ENCODE measurements around the gene TET3.

The TET3 gene

GRCh38 chr2:74009577-74009976, 24.9 kb downstream of the TET3 start:
- ATAC-seq (replicated peaks) (no peak), DNase-seq (no peak)
- Mint-ChIP-seq H3K9me3 (no peaks in the 10 kb centered on the region), H3K4me3 (no peak overlapping the region), H3K27me3 (no peaks in the 10 kb centered on the region), H3K27ac (no peak overlapping the region), H3K4me1 (peaks cover 24 to 76% of the 10 kb centered on the region in 2 donors), H3K36me3 (peaks cover 37 to 61% of the 10 kb centered on the region in 2 donors)

GRCh38 chr2:74010087-74010541, 25.4 kb downstream of the TET3 start:
- Mint-ChIP-seq H3K9me3 (no peaks in the 10 kb centered on the region), H3K4me3 (no peak overlapping the region), H3K4me1 (peaks cover 25 to 75% of the 10 kb centered on the region in 2 donors), H3K36me3 (peaks cover 32 to 57% of the 10 kb centered on the region in 2 donors), H3K27me3 (no peaks in the 10 kb centered on the region), H3K27ac (no peak overlapping the region)
- DNase-seq (no peak), ATAC-seq (replicated peaks) (no peak)

- H3K27me3 Mint-ChIP-seq, result no peaks in the 10 kb centered on the region
- DNase-seq (no peak), ATAC-seq (replicated peaks) (no peak)
- H3K4me1 Mint-ChIP-seq, result peaks cover 18 to 66% of the 10 kb centered on the region in 2 donors
- no peak overlapping the region for H3K27ac Mint-ChIP-seq
- peaks cover 25 to 49% of the 10 kb centered on the region in 2 donors for H3K36me3 Mint-ChIP-seq
- no peaks in the 10 kb centered on the region for H3K9me3 Mint-ChIP-seq
- H3K4me3 Mint-ChIP-seq, result no peak overlapping the region
These were observed 26.5 kb downstream of the TET3 start for GRCh38 chr2:74011246-74011645.

- Mint-ChIP-seq H3K4me3 (no peak overlapping the region), H3K27ac (no peak overlapping the region), H3K4me1 (peaks cover 20 to 62% of the 10 kb centered on the region in 2 donors), H3K27me3 (no peaks in the 10 kb centered on the region), H3K9me3 (no peaks in the 10 kb centered on the region), H3K36me3 (peaks cover 8 to 45% of the 10 kb centered on the region in 2 donors)
- DNase-seq, result no peak
- no peak for ATAC-seq (replicated peaks)
These were observed 30.1 kb downstream of the TET3 start for GRCh38 chr2:74014813-74015212.

- H3K9me3 Mint-ChIP-seq, result no peaks in the 10 kb centered on the region
- ATAC-seq (replicated peaks), result peak; percentile 50 to 65
- no peak for DNase-seq
- H3K4me3 Mint-ChIP-seq, result no peak overlapping the region
- H3K36me3 Mint-ChIP-seq, result peaks cover 12 to 52% of the 10 kb centered on the region in 2 donors
- no peaks in the 10 kb centered on the region for H3K27me3 Mint-ChIP-seq
- peaks cover 36 to 74% of the 10 kb centered on the region in 2 donors for H3K4me1 Mint-ChIP-seq
- peak overlapping the region; percentile 20 for H3K27ac Mint-ChIP-seq
These were observed 32.5 kb downstream of the TET3 start for GRCh38 chr2:74017223-74017622.

- ATAC-seq (replicated peaks) (no peak), DNase-seq (no peak)
- peaks cover 42 to 73% of the 10 kb centered on the region in 2 donors for H3K4me1 Mint-ChIP-seq
- H3K9me3 Mint-ChIP-seq, result no peaks in the 10 kb centered on the region
- no peaks in the 10 kb centered on the region for H3K27me3 Mint-ChIP-seq
- H3K36me3 Mint-ChIP-seq, result peaks cover 13 to 50% of the 10 kb centered on the region in 2 donors
- H3K27ac Mint-ChIP-seq, result peak overlapping the region; percentile 85
- no peak overlapping the region for H3K4me3 Mint-ChIP-seq
These were observed 34.8 kb downstream of the TET3 start for GRCh38 chr2:74019516-74019915.

GRCh38 chr2:74020702-74021406, 36.1 kb downstream of the TET3 start:
- peak; percentile 25 for DNase-seq
- Mint-ChIP-seq H3K9me3 (no peaks in the 10 kb centered on the region), H3K27me3 (no peaks in the 10 kb centered on the region), H3K36me3 (peaks cover 13 to 50% of the 10 kb centered on the region in 2 donors), H3K27ac (peak overlapping the region; percentile 70), H3K4me3 (peak overlapping the region; percentile 33 to 41), H3K4me1 (peaks cover 40 to 73% of the 10 kb centered on the region in 2 donors)
- peak; percentile 79 to 91 for ATAC-seq (replicated peaks)

GRCh38 chr2:74021407-74021755, 36.7 kb downstream of the TET3 start:
- Mint-ChIP-seq H3K27me3 (no peaks in the 10 kb centered on the region), H3K36me3 (peaks cover 13 to 50% of the 10 kb centered on the region in 2 donors), H3K9me3 (no peaks in the 10 kb centered on the region), H3K4me3 (no peak overlapping the region), H3K4me1 (peaks cover 40 to 77% of the 10 kb centered on the region in 2 donors), H3K27ac (no peak overlapping the region)
- no peak for DNase-seq
- ATAC-seq (replicated peaks), result peak; percentile 3 to 9

- Mint-ChIP-seq H3K27me3 (no peaks in the 10 kb centered on the region), H3K36me3 (peaks cover 13 to 38% of the 10 kb centered on the region in 2 donors), H3K4me3 (no peak overlapping the region), H3K9me3 (no peaks in the 10 kb centered on the region), H3K4me1 (peaks cover 36 to 71% of the 10 kb centered on the region in 2 donors), H3K27ac (peak overlapping the region; percentile 51)
- DNase-seq (no peak), ATAC-seq (replicated peaks) (no peak)
These were observed 39.5 kb downstream of the TET3 start for GRCh38 chr2:74024216-74024615.

GRCh38 chr2:74025971-74026612, 41.4 kb downstream of the TET3 start:
- Mint-ChIP-seq H3K27ac (peak overlapping the region; percentile 25), H3K36me3 (peaks cover 13 to 27% of the 10 kb centered on the region in 2 donors), H3K9me3 (no peaks in the 10 kb centered on the region), H3K4me3 (peak overlapping the region in 1 of 2 donors; percentile 17), H3K27me3 (no peaks in the 10 kb centered on the region), H3K4me1 (peaks cover 32 to 71% of the 10 kb centered on the region in 2 donors)
- DNase-seq (no peak), ATAC-seq (replicated peaks) (peak; percentile 52 to 62)

GRCh38 chr2:74026687-74027241, 42.1 kb downstream of the TET3 start:
- ATAC-seq (replicated peaks) (peak; percentile 70 to 76), DNase-seq (no peak)
- peak overlapping the region; percentile 74 to 75 for H3K4me3 Mint-ChIP-seq
- no peaks in the 10 kb centered on the region for H3K9me3 Mint-ChIP-seq
- H3K36me3 Mint-ChIP-seq, result peaks cover 10 to 21% of the 10 kb centered on the region in 2 donors
- no peaks in the 10 kb centered on the region for H3K27me3 Mint-ChIP-seq
- peaks cover 29 to 71% of the 10 kb centered on the region in 2 donors for H3K4me1 Mint-ChIP-seq
- H3K27ac Mint-ChIP-seq, result peak overlapping the region; percentile 93

GRCh38 chr2:74027496-74027895, 42.8 kb downstream of the TET3 start:
- Mint-ChIP-seq H3K36me3 (peaks cover 8 to 18% of the 10 kb centered on the region in 2 donors), H3K4me3 (no peak overlapping the region), H3K27ac (no peak overlapping the region), H3K27me3 (no peaks in the 10 kb centered on the region), H3K4me1 (peaks cover 33 to 71% of the 10 kb centered on the region in 2 donors), H3K9me3 (no peaks in the 10 kb centered on the region)
- DNase-seq, result no peak
- no peak for ATAC-seq (replicated peaks)

- Mint-ChIP-seq H3K36me3 (peaks cover 8 to 18% of the 10 kb centered on the region in 2 donors), H3K27ac (no peak overlapping the region), H3K9me3 (no peaks in the 10 kb centered on the region), H3K4me1 (peaks cover 37 to 78% of the 10 kb centered on the region in 2 donors), H3K27me3 (no peaks in the 10 kb centered on the region), H3K4me3 (no peak overlapping the region)
- no peak for ATAC-seq (replicated peaks)
- no peak for DNase-seq
These were observed 43.6 kb downstream of the TET3 start for GRCh38 chr2:74028290-74028689.

GRCh38 chr2:74028741-74029140, 44.0 kb downstream of the TET3 start:
- Mint-ChIP-seq H3K9me3 (no peaks in the 10 kb centered on the region), H3K36me3 (peaks cover 8 to 18% of the 10 kb centered on the region in 2 donors), H3K4me3 (no peak overlapping the region), H3K4me1 (peaks cover 36 to 78% of the 10 kb centered on the region in 2 donors), H3K27me3 (no peaks in the 10 kb centered on the region), H3K27ac (no peak overlapping the region)
- DNase-seq (no peak), ATAC-seq (replicated peaks) (no peak)

All from stimulated activated naive B cell treated with anti-CD40 and anti-IgM and Interleukin-4, amounts not matched to agents 10 μg/mL and 1 μg/mL and 100 μg/mL, for 72 hours (primary cell).